Astrocyte (in vitro differentiated cells and primary cell): ENCODE measurements around the gene FUBP3. TPM values are rescaled to one million over a fixed set of nuclear protein-coding genes. Genes with fewer than 3 reads are reported as not detected.
"Not testable (repeated sequence)": the region's sequence is repeated elsewhere in the genome, so short reads cannot be mapped to it uniquely, and the experiment has no call there.

ENCODE experiments used
- DNase-seq: peaks from one replicate; pipeline ENCODE4 v3.0.0-alpha.2; 2010; ENCODE audit warnings: low read depth
- FAIRE-seq: peaks from 2 replicates; lab custom pipeline; 2011; peaks lifted over from hg19 to GRCh38; lab: Jason Lieb, UNC
- H2AFZ ChIP-seq: 2 replicates; pipeline ENCODE4 v1.6.0; 2012; ENCODE audit warnings: low read depth, low read length, inconsistent platforms
- H3K27ac ChIP-seq: 2 replicates; pipeline ENCODE4 v1.5.1; 2011; ENCODE audit warnings: low read depth, low read length, inconsistent platforms
- H3K27me3 ChIP-seq: 2 replicates; pipeline ENCODE4 v1.6.0; 2011; ENCODE audit warnings: low read length, inconsistent platforms; ENCODE audit not compliant: insufficient read depth
- H3K36me3 ChIP-seq: 2 replicates; pipeline ENCODE4 v1.5.1; 2011; ENCODE audit warnings: low read length, inconsistent platforms; ENCODE audit not compliant: insufficient read depth
- H3K4me1 ChIP-seq: 2 replicates; pipeline ENCODE4 v1.5.1; 2011; ENCODE audit warnings: low read length, inconsistent platforms; ENCODE audit not compliant: insufficient read depth
- H3K4me2 ChIP-seq: 2 replicates; pipeline ENCODE4 v1.6.0; 2012; ENCODE audit warnings: low read length, inconsistent platforms
- H3K4me3 ChIP-seq: 2 replicates; pipeline ENCODE4 v1.5.1; 2011; ENCODE audit warnings: low read depth, mild to moderate bottlenecking, low read length, inconsistent platforms; ENCODE audit not compliant: insufficient read depth
- H3K79me2 ChIP-seq: 2 replicates; pipeline ENCODE4 v1.6.0; 2012; ENCODE audit warnings: mild to moderate bottlenecking, low read length, inconsistent platforms; ENCODE audit not compliant: insufficient read depth
- H3K9ac ChIP-seq: 2 replicates; pipeline ENCODE4 v1.6.0; 2012; ENCODE audit warnings: mild to moderate bottlenecking, low read length, inconsistent platforms
- H3K9me3 ChIP-seq: 2 replicates; pipeline ENCODE4 v1.5.1; 2012; ENCODE audit warnings: low read depth, mild to moderate bottlenecking, low read length, inconsistent platforms; ENCODE audit not compliant: insufficient read depth
- H4K20me1 ChIP-seq: 2 replicates; pipeline ENCODE4 v1.6.0; 2012; ENCODE audit warnings: low read length, inconsistent platforms; ENCODE audit not compliant: insufficient read depth
- H3K27ac Mint-ChIP-seq: one replicate; pipeline ENCODE4 v1.8.0; 2021; ENCODE audit warnings: mild to moderate bottlenecking, mixed read lengths; ENCODE audit not compliant: unreplicated experiment
- H3K27me3 Mint-ChIP-seq: one replicate; pipeline ENCODE4 v1.8.0; 2021; ENCODE audit warnings: low read depth, mixed read lengths; ENCODE audit not compliant: unreplicated experiment
- H3K36me3 Mint-ChIP-seq: one replicate; pipeline ENCODE4 v1.8.0; 2021; ENCODE audit warnings: low read depth, mixed read lengths; ENCODE audit not compliant: unreplicated experiment
- H3K4me1 Mint-ChIP-seq: one replicate; pipeline ENCODE4 v1.8.0; 2021; ENCODE audit warnings: low read depth, mixed read lengths; ENCODE audit not compliant: unreplicated experiment
- H3K4me3 Mint-ChIP-seq: one replicate; pipeline ENCODE4 v1.8.0; 2021; ENCODE audit warnings: mild to moderate bottlenecking, moderate library complexity, mixed read lengths; ENCODE audit not compliant: unreplicated experiment
- H3K9me3 Mint-ChIP-seq: one replicate; pipeline ENCODE4 v1.8.0; 2021; ENCODE audit warnings: mild to moderate bottlenecking, mixed read lengths; ENCODE audit not compliant: unreplicated experiment
- EZH2 ChIP-seq: IDR thresholded peaks from 2 replicates; pipeline ENCODE4 v1.6.1; 2012; ENCODE audit warnings: mild to moderate bottlenecking, low read length, inconsistent platforms; ENCODE audit not compliant: insufficient read depth
- total RNA-seq: library from RNA; stranded (reverse); gene quantifications from 2 replicates; pipeline ENCODE4 v1.2.1, GENCODE V29; 2021
- TF ChIP-seq, protein P1 (sequence below): IDR thresholded peaks from 2 replicates; pipeline ENCODE4 v1.5.1; 2011; ENCODE audit warnings: low read depth, mild to moderate bottlenecking, inconsistent platforms, low read length, moderate library complexity; ENCODE audit not compliant: insufficient read depth

FUBP3 gene
- total RNA-seq, 1 donor from 2014 or later, result 64.6 TPM

DNA sequence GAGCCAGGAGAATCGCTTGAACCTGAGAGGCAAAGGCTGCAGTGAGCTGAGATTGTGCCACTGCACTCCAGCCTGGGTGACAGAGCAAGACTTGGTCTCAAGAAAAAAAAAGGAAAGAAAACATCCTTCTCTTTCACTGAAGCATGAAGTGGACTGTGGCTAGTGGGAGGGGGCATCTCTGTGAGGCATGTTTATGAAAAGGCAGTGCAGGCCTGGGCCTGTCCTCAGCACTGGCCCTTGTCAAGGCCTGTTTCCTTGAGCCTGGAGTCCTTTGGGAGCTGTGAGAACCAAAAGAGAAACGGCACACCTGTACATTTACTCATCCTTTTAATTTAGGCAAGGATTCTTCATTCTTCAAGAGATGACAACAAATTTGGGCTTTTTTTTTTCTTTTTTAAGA lies 18.3 kb upstream of the FUBP3 start:
- Mint-ChIP-seq H3K4me3 (no peak overlapping the region), H3K4me1 (peaks cover 6% of the 10 kb centered on the region), H3K9me3 (no peaks in the 10 kb centered on the region), H3K27me3 (peaks cover 7% of the 10 kb centered on the region), H3K36me3 (no peaks in the 10 kb centered on the region), H3K27ac (no peak overlapping the region)
- H3K79me2 ChIP-seq, result no peaks in the 10 kb centered on the region
- no peaks in the 10 kb centered on the region for H3K4me1 ChIP-seq
- H4K20me1 ChIP-seq, result no peaks in the 10 kb centered on the region
- H3K36me3 ChIP-seq, result no peaks in the 10 kb centered on the region
- peaks cover 10% of the 10 kb centered on the region for H3K27me3 ChIP-seq
- H2AFZ ChIP-seq, result no peak overlapping the region
- H3K27ac ChIP-seq, result no peak overlapping the region
- no peak overlapping the region for H3K4me2 ChIP-seq
- no peak overlapping the region for H3K4me3 ChIP-seq
- FAIRE-seq (no peak), DNase-seq (no peak)
- H3K9me3 ChIP-seq, result no peaks in the 10 kb centered on the region
- no peak for TF ChIP-seq EZH2
- TF ChIP-seq, protein P1, sequence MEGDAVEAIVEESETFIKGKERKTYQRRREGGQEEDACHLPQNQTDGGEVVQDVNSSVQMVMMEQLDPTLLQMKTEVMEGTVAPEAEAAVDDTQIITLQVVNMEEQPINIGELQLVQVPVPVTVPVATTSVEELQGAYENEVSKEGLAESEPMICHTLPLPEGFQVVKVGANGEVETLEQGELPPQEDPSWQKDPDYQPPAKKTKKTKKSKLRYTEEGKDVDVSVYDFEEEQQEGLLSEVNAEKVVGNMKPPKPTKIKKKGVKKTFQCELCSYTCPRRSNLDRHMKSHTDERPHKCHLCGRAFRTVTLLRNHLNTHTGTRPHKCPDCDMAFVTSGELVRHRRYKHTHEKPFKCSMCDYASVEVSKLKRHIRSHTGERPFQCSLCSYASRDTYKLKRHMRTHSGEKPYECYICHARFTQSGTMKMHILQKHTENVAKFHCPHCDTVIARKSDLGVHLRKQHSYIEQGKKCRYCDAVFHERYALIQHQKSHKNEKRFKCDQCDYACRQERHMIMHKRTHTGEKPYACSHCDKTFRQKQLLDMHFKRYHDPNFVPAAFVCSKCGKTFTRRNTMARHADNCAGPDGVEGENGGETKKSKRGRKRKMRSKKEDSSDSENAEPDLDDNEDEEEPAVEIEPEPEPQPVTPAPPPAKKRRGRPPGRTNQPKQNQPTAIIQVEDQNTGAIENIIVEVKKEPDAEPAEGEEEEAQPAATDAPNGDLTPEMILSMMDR, result no peak
- H3K9ac ChIP-seq, result no peak overlapping the region

DNA sequence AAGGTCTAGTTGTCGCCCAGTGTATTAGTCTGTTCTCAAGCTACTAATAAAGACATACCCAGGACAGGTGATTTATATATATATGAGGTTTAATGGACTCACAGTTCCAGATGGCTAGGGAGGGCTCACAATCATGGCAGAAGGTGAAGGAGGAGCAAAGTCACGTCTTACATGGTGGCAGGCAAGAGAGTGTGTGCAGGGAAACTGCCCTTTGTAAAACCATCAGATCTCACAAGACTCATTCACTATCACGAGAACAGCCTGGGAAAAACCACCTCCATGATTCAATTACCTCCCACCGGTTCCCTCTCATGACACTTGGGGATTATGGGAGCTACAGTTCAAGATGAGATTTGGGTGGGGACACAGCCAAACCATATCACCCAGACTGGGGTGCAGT lies 16.9 kb upstream of the FUBP3 start:
- H3K36me3 Mint-ChIP-seq, H3K27me3 ChIP-seq, H3K4me2 ChIP-seq, H3K9me3 Mint-ChIP-seq, H3K9ac ChIP-seq, H3K4me3 Mint-ChIP-seq, H4K20me1 ChIP-seq, H3K36me3 ChIP-seq, H3K27ac Mint-ChIP-seq, DNase-seq, H3K27ac ChIP-seq, H3K4me3 ChIP-seq, H3K27me3 Mint-ChIP-seq, FAIRE-seq, H3K9me3 ChIP-seq, H2AFZ ChIP-seq, H3K4me1 ChIP-seq, H3K4me1 Mint-ChIP-seq, H3K79me2 ChIP-seq: not testable (repeated sequence)

DNA sequence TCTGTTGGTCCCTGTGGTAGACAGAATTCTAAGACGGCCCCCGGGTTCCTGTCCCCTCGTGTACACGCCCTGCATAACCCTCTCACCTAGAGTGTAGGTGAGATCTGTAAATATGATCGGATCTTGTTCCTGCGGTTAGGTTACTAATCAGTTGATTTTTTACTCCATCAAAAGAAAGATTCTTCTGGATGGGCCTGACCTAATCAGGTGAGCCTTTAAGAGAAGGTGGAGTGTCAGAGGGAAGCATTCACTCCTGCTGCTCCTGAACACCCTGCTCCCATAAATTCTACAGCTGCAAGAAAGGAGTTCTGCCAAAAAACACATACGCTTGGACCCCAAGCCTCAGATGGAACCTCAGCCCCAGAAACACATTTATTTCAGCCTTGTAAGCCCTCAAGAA lies 15.6 kb upstream of the FUBP3 start:
- peaks cover 3% of the 10 kb centered on the region for H3K4me1 Mint-ChIP-seq
- peaks cover 2% of the 10 kb centered on the region for H3K36me3 Mint-ChIP-seq
- FAIRE-seq, result no peak

More for the DNA sequence above, 15.6 kb upstream of the FUBP3 start:
- Histone ChIP-seq H3K9ac (no peak overlapping the region), H3K79me2 (no peaks in the 10 kb centered on the region), H3K36me3 (no peaks in the 10 kb centered on the region), H3K4me1 (no peaks in the 10 kb centered on the region), H3K27ac (no peak overlapping the region), H4K20me1 (no peaks in the 10 kb centered on the region), H3K4me3 (no peak overlapping the region), H3K4me2 (no peak overlapping the region), H2AFZ (no peak overlapping the region), H3K27me3 (peaks cover 10% of the 10 kb centered on the region), H3K9me3 (no peaks in the 10 kb centered on the region)
- H3K9me3 Mint-ChIP-seq, result no peaks in the 10 kb centered on the region
- no peak for DNase-seq
- peaks cover 13% of the 10 kb centered on the region for H3K27me3 Mint-ChIP-seq
- no peak overlapping the region for H3K4me3 Mint-ChIP-seq
- no peak overlapping the region for H3K27ac Mint-ChIP-seq
- no peak for TF ChIP-seq EZH2
- TF ChIP-seq, protein P1, result no peak
